SH-SY5Y (cell line): ENCODE measurements around the gene S100A6.

Experiments
- GATA2 ChIP-seq: IDR thresholded peaks from 2 replicates; pipeline ENCODE4 v1.6.1; 2011; ENCODE audit warnings: mild to moderate bottlenecking, low read depth, low read length
- GATA3 ChIP-seq: IDR thresholded peaks from 2 replicates; pipeline ENCODE4 v1.6.1; 2011; ENCODE audit warnings: low read depth, mild to moderate bottlenecking, low read length, moderate library complexity

DNA sequence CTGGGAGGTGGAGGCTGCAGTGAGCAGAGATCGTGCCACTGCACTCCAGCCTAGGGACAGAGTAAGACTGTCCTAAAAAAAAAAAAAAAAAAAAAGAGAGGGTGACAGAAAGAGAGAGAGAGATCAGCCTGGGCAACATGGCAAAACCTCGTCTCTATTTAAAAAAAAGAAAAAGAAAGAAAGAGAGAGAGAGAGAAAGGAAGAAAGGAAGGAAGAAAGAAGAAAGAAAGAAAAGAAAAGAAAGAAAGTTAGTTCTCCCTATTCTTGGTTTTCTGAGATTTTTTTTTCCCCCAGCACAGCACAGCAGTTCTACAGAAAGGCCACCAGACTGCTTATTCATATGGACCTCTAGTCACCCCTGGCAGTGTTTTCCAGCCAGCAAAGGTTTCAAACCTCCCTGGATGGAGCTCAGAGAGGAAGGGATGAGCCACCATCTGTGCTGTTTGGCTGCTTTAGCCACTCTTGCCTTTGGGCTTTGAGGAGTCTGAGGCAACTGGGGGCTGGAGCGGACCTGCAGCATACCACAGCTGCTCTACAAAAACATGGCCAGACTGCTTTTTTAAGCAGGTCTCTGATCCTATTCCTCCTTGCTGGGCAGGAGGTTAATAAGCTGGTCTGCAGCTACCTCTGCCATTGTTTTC, 10.6 kb downstream of the S100A6 start:
- TF ChIP-seq GATA2 (no peak), GATA3 (no peak)
